HG02973 (cell line): ENCODE results near the gene INHBC.
"Not testable (repeated sequence)": the region's sequence is repeated elsewhere in the genome, so short reads cannot be mapped to it uniquely, and the experiment has no call there.

Experiments
- ATAC-seq: cut with Tn5 transposase; IDR thresholded peaks from one replicate; pipeline ENCODE4 v1.9.1; 2021; ENCODE audit warnings: moderate library complexity; ENCODE audit not compliant: unreplicated experiment

INHBC gene, protein sequence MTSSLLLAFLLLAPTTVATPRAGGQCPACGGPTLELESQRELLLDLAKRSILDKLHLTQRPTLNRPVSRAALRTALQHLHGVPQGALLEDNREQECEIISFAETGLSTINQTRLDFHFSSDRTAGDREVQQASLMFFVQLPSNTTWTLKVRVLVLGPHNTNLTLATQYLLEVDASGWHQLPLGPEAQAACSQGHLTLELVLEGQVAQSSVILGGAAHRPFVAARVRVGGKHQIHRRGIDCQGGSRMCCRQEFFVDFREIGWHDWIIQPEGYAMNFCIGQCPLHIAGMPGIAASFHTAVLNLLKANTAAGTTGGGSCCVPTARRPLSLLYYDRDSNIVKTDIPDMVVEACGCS

DNA sequence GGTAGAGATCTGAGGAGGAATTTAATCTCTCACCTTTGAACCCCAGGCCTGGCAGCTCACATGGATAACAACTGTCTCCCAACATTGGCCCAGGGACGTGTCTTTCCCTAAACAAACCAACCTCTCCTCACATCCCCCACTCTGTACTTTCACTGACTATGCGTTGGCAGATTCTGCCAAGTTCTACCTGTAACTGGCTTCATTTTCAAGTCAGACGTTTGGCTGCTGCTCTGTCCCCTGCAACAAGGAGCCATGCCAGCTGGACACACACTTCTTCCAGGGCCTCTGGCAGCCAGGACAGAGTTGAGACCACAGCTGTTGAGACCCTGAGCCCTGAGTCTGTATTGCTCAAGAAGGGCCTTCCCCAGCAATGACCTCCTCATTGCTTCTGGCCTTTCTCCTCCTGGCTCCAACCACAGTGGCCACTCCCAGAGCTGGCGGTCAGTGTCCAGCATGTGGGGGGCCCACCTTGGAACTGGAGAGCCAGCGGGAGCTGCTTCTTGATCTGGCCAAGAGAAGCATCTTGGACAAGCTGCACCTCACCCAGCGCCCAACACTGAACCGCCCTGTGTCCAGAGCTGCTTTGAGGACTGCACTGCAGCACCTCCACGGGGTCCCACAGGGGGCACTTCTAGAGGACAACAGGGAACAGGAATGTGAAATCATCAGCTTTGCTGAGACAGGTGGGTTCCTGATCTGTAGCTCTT, at the start of gene INHBC:
Gene INHBC, plus strand, starts transcription at position 268 of the 707 bp plus-strand sequence. Its CDS starts 103 bp downstream, at position 371.
- no peak for ATAC-seq

- no peak for ATAC-seq
Measured at GRCh38 chr12:57385586-57385985, 49.0 kb upstream of the INHBC start.

- no peak for ATAC-seq
Measured at GRCh38 chr12:57386187-57386720, 48.3 kb upstream of the INHBC start.

DNA sequence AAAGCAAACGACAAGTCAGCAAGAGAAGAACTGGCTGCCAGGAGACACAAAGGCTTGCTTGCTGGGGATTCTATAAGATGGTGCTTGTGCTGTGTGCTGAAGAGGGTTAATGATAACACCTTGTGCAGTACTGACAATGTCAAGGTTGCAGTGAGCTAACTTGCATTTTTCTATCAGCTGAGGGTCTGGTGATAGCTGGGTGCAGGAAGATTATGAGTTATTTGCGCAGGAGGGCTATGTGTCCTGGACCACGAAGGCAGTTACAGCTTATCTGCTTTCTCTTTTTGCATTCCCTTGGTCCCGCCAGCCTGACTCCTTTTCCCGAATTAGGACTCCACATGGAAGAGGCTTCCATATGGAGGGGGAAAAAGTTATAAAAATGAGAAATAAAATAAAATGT, 46.2 kb upstream of the INHBC start:
- no peak for ATAC-seq

- ATAC-seq = no peak
Measured at GRCh38 chr12:57389033-57389432, 45.6 kb upstream of the INHBC start.

GRCh38 chr12:57390174-57390573, 44.4 kb upstream of the INHBC start:
- no peak for ATAC-seq

DNA sequence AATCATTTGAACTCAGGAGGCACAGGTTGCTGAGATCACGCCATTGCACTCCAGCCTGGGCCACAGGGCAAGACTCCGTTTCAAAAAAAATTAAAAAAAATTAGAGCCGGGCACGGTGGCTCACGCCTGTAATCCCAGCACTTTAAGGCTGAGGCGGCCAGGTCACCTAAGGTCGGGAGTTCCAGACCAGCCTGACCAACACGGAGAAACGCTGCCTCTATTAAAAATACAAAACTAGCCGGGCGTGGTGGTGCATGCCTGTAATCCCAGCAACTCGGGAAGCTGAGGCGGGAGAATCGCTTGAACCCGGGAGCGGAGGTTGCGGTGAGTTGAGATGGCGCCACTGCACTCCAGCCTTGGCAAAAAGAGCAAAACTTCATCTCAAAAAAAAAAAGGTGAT, 39.5 kb upstream of the INHBC start:
- ATAC-seq = no peak

DNA sequence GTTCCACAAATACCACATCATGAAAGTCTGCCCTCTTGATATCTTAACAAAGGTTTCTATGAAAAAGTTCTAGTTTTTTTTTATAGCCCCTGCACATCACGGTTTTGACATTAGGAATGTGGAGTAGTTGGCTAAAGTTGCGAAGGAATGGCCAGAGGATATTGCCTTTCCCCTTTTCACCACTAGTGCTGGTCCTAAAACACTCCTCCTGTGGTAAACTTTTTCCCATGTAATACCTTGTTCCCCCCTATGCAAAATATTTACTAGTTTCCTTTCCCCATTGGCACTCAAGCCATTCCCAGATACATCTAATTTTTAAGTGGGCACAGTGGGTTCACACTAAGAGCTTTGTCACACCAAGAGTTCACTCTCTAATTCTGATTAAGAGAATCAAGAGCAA, 37.1 kb upstream of the INHBC start:
- no peak for ATAC-seq

DNA sequence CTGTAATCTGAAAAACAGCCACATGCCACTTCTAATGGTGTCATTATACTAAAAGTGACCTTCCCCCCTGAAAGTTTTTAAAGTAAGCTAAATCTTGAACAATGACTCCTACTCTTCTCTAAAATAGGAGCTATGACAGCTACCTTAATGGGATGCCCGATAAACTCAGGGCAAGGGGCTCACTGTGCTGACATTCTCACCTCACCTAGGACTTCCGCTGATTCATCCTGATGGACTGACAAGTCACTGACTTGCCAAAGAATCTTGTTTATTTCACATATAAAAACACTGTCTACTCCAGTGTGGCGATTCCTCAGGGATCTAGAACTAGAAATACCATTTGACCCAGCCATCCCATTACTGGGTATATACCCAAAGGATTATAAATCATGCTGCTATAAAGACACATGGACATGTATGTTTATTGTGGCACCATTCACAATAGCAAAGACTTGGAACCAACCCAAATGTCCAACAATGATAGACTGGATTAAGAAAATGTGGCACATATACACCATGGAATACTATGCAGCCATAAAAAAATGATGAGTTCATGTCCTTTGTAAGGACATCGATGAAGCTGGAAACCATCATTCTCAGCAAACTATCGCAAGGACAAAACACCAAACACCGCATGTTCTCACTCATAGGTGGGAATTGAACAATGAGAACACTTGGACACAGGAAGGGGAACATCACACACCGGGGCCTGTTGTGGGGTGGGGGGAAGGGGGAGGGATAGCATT, 34.7 kb upstream of the INHBC start:
- ATAC-seq = not testable (repeated sequence)

- ATAC-seq = no peak
Measured at GRCh38 chr12:57401165-57401564, 33.4 kb upstream of the INHBC start.

GRCh38 chr12:57402156-57402555, 32.4 kb upstream of the INHBC start:
- not testable (repeated sequence) for ATAC-seq

DNA sequence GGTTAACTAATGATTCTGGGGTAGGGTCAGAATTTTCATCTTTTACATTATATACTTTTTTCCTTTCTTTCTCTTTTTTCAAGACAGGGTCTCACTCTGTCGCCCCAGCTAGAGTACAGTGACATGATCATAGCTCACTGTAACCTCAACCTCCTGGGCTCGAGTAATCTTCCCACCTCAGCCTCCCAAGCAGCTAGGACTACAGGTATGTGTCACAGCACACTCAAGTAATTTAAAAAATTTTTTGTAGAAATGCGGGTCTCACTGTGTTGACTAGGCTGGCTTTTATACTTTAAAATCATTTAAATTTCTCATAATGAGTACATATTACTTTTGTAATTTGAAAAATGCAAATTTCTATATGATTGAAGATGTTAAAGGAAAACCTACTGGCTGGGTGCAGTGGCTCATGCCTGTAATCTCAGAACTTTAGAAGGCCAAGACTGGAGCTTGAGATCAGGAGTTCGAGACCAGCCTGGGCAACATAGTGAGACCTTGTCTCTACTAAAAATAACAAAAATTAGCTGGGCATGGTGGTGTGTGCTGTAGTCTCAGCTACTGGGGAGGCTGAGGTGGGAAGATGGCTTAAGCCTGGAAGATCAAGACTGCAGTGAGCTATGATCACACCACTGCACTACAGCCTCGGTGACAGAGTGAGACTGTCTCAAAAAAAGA, 29.5 kb upstream of the INHBC start:
- no peak for ATAC-seq

GRCh38 chr12:57410534-57410933, 24.1 kb upstream of the INHBC start:
- no peak for ATAC-seq

DNA sequence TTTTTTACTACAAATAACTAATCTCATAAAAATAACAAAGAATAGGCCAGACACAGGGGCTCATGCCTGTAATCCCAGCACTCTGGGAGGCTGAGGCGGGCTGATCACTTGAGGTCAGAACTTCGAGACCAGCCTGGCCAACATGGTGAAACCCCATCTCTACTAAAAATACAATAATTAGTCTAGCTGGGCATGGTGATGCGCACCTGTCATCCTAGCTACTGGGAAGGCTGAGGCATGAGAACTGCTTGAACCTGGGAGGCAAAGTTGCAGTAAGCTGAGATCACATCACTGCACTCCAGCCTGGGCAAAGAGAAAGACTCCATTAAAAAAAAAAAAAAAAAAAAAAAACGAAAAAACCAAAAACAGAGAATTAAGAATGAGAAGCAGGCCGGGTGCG, 20.4 kb upstream of the INHBC start:
- ATAC-seq = not testable (repeated sequence)

GRCh38 chr12:57415088-57415487, 19.5 kb upstream of the INHBC start:
- no peak for ATAC-seq

- no peak for ATAC-seq
Measured at GRCh38 chr12:57416039-57416996, 18.3 kb upstream of the INHBC start.

DNA sequence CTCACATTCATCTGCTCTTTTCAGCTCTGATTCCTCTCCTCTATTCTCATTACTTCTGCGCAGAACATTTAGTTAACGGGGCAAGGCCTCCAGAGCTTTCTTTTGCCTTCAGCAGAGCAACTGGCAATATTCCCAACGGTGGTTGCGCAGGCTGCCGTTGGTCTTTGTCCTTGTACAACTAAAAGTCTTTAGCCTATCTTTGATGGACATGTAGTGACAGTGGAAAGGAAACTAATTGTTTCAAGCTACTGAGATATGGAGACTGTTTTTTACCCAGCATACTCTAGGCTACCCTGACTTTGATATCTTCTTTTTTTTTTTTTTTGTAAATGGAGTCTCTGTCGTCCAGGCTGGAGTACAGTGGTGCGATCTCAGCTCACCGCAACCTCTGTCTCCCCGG, 16.3 kb upstream of the INHBC start:
- ATAC-seq = no peak

GRCh38 chr12:57419495-57419894, 15.1 kb upstream of the INHBC start:
- ATAC-seq = no peak

DNA sequence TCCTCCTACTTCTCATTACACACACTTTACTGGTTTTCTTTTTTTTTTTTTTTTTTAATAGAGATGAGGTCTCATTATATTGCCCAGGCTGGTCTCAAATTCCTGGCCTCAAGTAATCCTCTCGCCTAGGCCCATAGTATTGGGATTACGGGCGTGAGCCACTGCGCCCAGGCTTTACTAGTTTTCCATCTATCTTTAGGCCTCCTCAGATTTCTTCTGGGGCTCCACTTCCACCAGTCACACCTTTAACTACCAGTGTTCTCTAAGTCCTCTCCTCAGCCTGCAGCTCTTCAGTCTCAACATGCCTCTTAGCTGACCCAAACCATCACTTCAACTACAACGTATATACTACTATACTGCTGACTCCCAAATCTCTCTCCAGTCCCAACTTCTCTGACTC, 14.1 kb upstream of the INHBC start:
- no peak for ATAC-seq

- ATAC-seq = not testable (repeated sequence)
Measured at GRCh38 chr12:57426948-57427347, 7.6 kb upstream of the INHBC start.
